Ishikawa (cell line): ENCODE results near the gene ITLN2.

Experiments
- CEBPB ChIP-seq: IDR thresholded peaks from 2 replicates; pipeline ENCODE4 v1.6.1; 2012
- CREB1 ChIP-seq: IDR thresholded peaks from 2 replicates; pipeline ENCODE4 v1.6.1; 2012; ENCODE audit warnings: low read depth
- EGR1 ChIP-seq: IDR thresholded peaks from 2 replicates; pipeline ENCODE4 v1.6.1; 2012
- EP300 ChIP-seq: IDR thresholded peaks from 2 replicates; pipeline ENCODE4 v1.6.1; 2012; ENCODE audit warnings: borderline replicate concordance
- FOXM1 ChIP-seq: IDR thresholded peaks from 2 replicates; pipeline ENCODE4 v1.6.1; 2012; ENCODE audit warnings: low read depth, borderline replicate concordance
- NFIC ChIP-seq: IDR thresholded peaks from 2 replicates; pipeline ENCODE4 v1.6.1; 2012
- RAD21 ChIP-seq: IDR thresholded peaks from 2 replicates; pipeline ENCODE4 v1.6.1; 2012; ENCODE audit warnings: low read depth
- TAF1 ChIP-seq: IDR thresholded peaks from 2 replicates; pipeline ENCODE4 v1.6.1; 2012; ENCODE audit warnings: low read depth, mild to moderate bottlenecking
- TCF12 ChIP-seq: IDR thresholded peaks from 2 replicates; pipeline ENCODE4 v1.6.1; 2012; ENCODE audit warnings: low read depth
- TEAD4 ChIP-seq: IDR thresholded peaks from 2 replicates; pipeline ENCODE4 v1.6.1; 2012
- YY1 ChIP-seq: IDR thresholded peaks from 2 replicates; pipeline ENCODE4 v1.6.1; 2012; ENCODE audit warnings: low read depth
- ZBTB7A ChIP-seq: IDR thresholded peaks from 2 replicates; pipeline ENCODE4 v1.6.1; 2012; ENCODE audit warnings: low read depth
- TF ChIP-seq, protein P1 (sequence below): IDR thresholded peaks from 2 replicates; pipeline ENCODE4 v1.6.1; 2012
- TF ChIP-seq, protein P2 (sequence below): IDR thresholded peaks from 2 replicates; pipeline ENCODE4 v1.6.1; 2012; ENCODE audit warnings: low read depth, mild to moderate bottlenecking
- TF ChIP-seq, protein P3 (sequence below): IDR thresholded peaks from 2 replicates; pipeline ENCODE4 v1.6.1; 2012

The ITLN2 gene

DNA sequence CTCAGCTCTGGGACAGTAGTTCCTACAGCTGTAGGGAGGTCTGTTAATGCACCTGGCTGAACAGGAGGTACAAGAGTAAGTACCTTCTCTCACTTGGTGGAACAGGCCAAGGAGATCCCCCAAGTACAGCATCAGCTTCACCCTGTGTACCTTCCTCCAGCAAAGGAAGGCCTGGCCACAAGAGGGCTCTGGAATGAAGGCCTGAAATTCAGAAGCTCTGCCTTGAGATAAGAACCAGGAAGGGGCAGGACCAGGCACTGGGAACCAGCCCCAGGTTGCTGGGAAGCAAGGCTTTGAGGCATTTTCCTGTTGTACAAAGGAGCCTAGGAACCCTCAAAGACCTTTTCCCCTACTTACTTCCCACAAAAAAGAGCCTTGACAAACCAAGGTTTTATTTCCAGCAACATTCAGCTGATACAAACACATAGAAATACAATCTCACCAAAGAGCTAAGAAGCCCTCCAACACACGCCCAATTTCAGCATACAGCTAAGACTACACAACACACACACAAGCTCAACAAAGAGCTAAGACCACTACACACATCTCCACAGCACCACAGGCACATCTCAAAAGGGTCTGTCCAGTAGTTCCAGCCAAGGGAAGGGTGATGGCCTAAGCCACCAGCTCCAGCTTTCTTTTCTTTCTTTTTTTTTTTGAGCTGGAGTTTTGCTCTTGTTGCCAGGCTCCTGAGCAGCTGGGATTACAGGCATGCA, 42.9 kb upstream of the ITLN2 start:
- TF ChIP-seq EGR1 (no peak), TAF1 (no peak), NFIC (no peak), CEBPB (no peak), YY1 (no peak), RAD21 (peak; percentile 47; the same call in 1 of the 2 replicates), TEAD4 (no peak; the same call in 1 of the 2 replicates)
- TF ChIP-seq, protein P1, sequence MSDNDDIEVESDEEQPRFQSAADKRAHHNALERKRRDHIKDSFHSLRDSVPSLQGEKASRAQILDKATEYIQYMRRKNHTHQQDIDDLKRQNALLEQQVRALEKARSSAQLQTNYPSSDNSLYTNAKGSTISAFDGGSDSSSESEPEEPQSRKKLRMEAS = no peak
- TF ChIP-seq, protein P2, sequence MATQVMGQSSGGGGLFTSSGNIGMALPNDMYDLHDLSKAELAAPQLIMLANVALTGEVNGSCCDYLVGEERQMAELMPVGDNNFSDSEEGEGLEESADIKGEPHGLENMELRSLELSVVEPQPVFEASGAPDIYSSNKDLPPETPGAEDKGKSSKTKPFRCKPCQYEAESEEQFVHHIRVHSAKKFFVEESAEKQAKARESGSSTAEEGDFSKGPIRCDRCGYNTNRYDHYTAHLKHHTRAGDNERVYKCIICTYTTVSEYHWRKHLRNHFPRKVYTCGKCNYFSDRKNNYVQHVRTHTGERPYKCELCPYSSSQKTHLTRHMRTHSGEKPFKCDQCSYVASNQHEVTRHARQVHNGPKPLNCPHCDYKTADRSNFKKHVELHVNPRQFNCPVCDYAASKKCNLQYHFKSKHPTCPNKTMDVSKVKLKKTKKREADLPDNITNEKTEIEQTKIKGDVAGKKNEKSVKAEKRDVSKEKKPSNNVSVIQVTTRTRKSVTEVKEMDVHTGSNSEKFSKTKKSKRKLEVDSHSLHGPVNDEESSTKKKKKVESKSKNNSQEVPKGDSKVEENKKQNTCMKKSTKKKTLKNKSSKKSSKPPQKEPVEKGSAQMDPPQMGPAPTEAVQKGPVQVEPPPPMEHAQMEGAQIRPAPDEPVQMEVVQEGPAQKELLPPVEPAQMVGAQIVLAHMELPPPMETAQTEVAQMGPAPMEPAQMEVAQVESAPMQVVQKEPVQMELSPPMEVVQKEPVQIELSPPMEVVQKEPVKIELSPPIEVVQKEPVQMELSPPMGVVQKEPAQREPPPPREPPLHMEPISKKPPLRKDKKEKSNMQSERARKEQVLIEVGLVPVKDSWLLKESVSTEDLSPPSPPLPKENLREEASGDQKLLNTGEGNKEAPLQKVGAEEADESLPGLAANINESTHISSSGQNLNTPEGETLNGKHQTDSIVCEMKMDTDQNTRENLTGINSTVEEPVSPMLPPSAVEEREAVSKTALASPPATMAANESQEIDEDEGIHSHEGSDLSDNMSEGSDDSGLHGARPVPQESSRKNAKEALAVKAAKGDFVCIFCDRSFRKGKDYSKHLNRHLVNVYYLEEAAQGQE = no peak

DNA sequence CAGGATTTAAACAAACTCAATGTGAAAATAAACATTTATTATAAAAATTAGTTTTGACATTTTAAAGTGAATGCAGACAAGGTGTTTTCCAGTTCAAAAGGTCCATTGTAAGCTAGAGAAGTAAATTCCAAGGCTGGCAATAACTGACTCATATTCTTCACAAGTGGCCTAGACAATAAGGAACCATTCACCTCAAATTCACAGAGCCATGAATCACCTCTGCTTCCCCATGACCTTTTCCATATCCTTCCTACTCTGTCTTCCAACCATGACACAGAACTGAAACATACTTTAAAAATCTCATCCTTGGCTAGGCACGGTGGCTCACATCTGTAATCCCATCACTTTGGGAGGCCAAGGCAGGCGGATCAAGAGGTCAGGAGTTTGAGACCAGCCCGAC, 41.6 kb upstream of the ITLN2 start:
- TF ChIP-seq YY1 (no peak), EGR1 (no peak), TCF12 (0 out of 2 replicates have a peak, but pooled peaks have one; percentile 29), CREB1 (no peak), TEAD4 (peak; percentile 48), EP300 (peak; percentile 34; the same call in 1 of the 2 replicates), ZBTB7A (no peak), TAF1 (no peak), CEBPB (no peak), RAD21 (no peak), FOXM1 (no peak), NFIC (no peak)
- TF ChIP-seq, protein P2 = no peak
- TF ChIP-seq, protein P3, sequence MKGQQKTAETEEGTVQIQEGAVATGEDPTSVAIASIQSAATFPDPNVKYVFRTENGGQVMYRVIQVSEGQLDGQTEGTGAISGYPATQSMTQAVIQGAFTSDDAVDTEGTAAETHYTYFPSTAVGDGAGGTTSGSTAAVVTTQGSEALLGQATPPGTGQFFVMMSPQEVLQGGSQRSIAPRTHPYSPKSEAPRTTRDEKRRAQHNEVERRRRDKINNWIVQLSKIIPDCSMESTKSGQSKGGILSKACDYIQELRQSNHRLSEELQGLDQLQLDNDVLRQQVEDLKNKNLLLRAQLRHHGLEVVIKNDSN = no peak
- TF ChIP-seq, protein P1 = no peak

DNA sequence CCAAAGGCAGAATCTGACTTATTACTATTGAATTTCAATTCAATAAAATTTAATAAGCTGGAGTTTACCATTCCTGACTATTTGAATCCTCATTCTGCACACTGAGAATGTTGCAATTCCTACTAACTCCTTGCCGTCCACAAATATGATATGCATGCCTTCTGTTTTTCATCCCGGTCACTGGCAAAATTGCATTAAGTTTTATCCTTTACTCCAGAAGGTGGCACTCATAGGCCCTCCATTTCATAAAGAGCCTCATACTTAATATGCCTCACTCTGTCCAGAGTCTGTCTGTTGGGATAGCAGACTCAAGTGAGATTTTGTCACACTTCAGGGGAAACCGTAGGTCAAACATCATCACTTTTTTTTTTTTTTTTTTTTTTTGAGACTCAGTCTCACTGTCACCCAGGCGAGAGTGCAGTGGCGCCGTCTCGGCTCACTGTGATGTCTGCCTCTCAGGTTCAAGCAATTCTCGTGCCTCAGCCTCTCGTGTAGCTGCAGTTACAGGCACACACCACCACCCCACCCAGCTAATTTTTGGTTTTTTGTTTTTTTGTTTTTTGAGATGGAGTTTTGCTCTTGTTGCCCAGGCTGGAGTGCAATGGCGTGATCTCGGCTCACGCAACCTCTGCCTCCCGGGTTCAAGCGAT, 39.1 kb upstream of the ITLN2 start:
- TF ChIP-seq ZBTB7A (no peak), EGR1 (no peak), YY1 (no peak), RAD21 (peak; percentile 17; the same call in 1 of the 2 replicates), CEBPB (no peak)

DNA sequence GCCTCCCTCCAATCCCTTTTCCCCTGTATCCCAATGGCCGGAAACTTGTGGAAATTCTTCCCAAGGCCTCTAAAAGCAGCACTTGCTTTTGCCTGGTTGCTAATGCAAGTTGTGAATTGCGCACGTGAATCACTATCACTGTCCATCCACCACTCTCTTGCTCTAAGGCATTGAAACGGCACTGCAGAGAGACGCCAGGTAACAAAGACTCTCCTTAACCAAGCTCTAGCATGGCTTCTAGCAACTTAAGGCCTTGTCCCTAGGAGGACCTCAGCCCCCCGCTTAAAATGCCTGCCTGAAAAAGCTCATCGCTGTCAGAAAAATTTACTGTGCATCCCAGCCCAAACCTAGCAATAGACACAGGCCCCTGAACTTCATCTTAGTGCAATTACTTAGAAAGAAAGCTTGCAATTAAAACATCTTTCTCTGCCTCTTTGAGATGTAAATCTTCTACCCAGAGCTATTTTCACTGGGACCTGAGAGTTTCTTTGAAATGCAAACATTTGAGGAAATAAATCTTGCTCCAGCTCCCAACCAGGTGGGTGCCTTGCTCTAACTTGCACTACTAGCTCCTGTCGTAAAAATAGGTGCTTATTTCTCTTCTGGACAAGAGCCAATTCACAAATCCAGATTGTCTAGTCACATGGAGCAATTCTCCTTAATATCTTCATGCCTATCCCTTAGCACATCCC, 32.9 kb upstream of the ITLN2 start:
- TF ChIP-seq NFIC = no peak
- TF ChIP-seq, protein P3 = no peak
- TF ChIP-seq CREB1 = no peak
- no peak for TF ChIP-seq TAF1
- TF ChIP-seq TCF12 = no peak
- no peak for TF ChIP-seq FOXM1
- TF ChIP-seq EGR1 = no peak
- TF ChIP-seq, protein P1 = no peak
- no peak for TF ChIP-seq RAD21
- TF ChIP-seq YY1 = no peak
- TF ChIP-seq, protein P2 = no peak
- no peak for TF ChIP-seq CEBPB
- no peak for TF ChIP-seq TEAD4
- TF ChIP-seq ZBTB7A = no peak
- no peak for TF ChIP-seq EP300
